Brain pericyte (primary cell): Measurements from ENCODE around the gene ERI3.

Experiments used
- DNase-seq: peaks from one replicate; pipeline ENCODE4 v3.0.0-alpha.2; 2012; ENCODE audit warnings: low read depth, low spot score

Gene ERI3, protein sequence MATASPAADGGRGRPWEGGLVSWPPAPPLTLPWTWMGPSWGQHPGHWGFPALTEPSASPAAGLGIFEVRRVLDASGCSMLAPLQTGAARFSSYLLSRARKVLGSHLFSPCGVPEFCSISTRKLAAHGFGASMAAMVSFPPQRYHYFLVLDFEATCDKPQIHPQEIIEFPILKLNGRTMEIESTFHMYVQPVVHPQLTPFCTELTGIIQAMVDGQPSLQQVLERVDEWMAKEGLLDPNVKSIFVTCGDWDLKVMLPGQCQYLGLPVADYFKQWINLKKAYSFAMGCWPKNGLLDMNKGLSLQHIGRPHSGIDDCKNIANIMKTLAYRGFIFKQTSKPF

DNA sequence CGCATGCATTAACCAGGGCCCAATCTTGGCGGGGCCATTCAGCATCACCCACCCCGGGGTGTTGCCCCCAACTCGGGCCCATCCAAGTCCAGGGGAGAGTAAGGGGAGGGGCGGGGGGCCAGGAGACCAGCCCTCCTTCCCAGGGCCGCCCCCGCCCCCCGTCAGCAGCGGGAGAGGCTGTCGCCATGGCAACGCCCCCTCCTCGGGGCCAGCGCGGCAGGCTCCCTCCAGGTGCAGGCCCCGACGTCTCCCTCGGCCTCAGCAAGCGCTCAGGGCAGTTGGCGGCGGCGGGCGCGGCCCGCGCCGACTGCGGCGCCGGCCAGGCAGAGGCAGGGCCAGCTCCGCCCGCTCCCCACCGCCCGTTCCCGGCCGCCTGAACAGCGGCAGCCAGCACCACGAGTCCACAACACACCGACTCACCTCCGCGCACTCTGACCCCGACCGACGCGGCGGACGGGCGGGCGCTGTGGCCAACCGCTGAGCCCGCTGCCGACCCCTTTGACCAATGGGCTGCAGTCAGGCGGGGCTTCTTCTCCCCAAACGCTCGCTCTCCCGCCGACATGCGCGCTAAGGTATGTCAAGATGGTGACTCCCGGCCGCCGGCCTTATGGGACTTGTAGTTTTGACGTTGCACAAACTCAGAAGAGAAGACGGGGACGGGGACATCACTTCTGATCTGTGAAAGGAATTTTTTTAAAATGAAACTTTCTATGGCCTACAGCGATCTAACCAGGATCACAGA, at the start of gene ERI3:
Gene ERI3 (minus strand): TSS at position 418 of the 742 bp plus-strand sequence. CDS start 231 bp downstream, at position 187.
- DNase-seq: peak; percentile 92

DNA sequence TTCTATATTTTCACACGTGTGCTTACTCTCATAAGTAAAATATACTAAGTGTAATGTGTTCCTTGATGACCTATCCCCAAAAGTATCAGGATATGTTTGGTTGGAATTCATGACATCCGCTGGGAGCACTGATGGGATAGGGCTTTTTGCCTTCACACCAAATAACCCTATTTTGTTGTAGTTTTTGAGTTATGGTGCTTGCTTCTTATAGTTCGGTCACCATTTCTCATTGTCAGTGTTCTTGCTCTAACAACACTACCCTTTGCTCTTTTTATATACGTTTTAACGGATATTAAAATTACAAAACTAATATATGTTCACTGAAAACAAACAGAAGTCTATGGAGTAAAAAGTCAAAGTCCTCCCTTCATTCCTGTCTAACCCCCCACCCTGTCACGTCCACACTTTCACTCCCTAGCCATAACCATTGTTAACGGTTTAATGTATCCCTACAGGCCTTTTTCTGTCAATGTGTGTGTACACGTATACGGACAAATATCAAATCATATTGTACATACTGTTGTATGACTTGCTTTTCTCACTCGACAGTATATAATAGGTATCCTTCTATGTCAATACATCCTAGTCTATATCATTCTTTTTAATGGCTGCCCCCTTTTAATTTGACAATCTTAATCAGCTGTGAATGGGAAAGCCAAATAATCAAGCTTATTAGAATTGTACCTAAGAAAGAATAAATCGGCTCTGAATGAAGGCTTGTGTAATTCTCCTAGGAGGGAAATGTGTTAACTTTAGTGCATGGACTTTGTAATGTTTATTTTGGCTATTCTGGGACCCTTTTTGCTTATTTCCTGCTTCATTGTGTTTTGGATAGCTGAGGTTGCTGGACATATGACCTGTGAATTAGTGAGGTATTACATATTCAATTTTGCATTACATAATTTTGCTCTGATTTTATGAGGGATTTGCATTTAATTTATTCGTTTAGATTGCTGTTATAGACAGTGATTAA, 46.5 kb upstream of the ERI3 start:
- no peak for DNase-seq

DNA sequence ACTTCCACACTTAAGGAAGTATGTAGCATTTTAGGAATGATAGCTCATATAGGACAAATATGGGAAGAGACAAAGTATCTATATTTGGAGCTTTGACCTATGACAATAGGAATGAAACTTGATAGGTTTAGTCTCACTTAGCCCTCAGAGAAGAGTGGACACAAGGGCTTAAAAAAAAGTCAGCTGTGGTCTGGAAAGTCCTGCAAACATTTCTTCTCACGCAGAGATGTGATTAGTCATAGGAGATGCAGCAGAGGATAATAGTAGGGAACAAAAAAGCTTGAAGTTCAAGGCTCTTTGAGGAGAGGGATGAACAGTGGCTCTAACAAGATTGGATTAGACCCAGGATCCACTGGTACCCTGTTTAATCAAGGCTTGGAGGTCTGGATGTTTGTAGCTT, 35.2 kb upstream of the ERI3 start:
- DNase-seq: peak; percentile 44

DNA sequence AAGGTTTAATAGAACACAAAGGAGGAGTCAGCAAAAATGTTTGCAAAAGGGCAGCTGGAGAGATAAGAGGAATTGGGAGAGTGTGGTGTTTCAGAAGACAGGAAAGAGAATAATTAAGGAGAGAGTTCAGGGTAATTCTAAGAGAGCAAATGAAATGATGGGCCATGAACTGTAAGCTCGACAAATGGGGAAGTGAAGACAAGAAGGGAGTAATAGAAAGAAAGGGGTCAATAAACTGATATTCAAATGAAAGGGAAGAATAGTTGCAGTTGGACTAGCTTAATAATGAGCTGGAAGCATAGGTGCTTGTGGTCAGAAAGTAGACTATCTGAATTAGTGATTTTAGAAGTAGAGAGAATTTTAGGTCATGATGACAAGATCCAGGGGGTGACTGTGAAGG, 34.4 kb upstream of the ERI3 start:
- no peak for DNase-seq

DNA sequence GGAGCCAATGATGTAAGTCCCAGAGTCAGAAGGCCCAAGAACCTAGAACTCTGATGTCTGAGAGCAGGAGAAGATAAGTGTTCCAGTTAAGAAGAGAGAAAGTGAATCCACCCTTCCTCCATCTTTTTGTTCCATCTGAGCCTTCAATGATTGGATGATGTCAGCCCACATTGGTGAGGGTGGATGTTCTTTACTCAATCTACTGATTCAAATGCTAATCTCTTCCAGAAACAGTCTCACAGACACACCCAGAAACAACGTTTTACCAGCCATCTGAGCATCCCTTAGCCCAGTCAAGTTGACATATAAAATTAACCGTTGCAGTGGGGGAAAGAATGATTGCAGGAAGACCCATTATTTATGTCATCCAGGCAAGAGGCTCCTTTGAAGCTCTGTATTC, 33.5 kb upstream of the ERI3 start:
- DNase-seq: no peak

DNA sequence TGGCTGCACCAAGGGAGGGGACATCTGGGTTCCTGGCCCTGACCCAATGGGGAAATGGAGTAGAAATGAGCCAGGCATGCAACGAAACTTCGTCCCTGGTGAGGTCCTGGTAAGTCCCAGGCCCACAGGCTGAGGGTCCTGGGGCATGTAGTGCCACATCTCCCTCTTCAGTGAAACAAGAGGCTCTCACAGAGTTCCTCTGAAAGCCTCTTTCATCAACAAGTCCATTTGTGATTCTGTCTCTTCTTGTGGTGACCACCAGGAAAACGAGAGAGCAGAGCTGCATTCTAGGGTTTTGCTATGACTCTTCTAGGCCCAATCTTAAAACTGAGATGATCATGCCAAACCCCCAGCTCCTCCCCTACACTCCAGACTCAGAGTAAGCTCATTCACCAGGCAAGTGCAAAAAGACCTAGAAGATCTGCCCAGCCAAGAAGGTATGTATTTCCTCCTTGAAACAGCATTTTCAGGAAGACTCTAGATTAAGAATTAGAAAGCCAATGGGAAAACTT, 25.7 kb upstream of the ERI3 start:
- DNase-seq: no peak

DNA sequence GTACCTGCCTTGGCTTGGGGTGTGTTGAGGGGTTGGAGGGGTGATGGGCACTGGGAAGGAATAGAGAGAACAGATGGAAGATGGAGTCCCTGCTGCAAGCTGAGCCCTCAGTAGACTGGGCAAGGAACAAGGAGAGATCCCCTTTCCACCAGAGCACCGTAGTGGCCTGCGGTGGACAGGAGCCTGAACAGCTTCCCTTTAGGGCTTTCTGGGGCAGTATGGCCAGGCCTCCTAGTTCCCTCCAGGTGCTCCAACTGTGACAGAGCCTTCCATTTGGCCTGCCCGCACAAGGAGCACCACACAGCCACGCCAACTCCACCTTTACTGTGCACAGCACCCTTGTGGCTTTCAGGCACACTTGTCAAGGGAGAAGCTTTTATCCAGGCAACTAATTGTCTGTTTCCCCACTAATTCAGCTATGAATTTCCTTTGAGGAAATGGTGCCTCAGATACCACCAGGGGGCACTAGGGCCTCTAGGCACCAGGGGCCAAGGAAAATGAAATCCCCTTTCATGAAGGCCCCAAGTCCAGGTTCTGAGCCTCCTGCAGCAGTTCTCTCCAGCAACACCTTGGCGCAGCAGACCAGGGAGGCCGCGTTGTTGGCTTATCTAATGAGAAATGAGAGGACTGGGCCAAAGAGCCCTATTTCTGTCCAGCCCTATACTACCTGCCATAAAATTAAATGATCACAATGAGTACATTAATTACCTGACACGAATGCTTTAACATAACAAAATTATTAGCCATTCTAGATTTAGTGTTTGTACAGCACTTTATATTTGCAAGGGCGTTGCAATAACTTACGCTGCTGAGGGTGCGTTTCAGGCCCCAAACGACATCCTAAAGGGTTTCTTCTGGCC, 23.1 kb upstream of the ERI3 start:
- no peak for DNase-seq

DNA sequence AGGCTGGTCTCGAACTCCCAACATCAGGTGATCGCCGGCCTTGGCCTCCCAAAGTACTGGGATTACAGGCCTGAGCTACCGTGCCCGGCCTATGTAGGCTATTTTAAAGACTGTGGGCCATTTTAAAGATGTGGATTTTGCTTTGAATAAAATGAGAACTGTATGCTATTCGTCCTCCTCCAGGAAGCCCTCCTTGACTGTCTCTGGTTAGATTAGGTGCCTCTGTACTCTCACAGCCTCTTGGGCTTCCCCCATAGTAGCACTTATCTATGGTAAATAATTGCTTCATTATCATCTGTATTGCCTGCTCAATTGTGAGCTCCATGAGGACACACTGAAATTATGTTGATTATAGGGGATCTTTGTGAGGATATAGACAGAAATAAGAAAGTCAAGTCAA, 20.5 kb upstream of the ERI3 start:
- DNase-seq: no peak

DNA sequence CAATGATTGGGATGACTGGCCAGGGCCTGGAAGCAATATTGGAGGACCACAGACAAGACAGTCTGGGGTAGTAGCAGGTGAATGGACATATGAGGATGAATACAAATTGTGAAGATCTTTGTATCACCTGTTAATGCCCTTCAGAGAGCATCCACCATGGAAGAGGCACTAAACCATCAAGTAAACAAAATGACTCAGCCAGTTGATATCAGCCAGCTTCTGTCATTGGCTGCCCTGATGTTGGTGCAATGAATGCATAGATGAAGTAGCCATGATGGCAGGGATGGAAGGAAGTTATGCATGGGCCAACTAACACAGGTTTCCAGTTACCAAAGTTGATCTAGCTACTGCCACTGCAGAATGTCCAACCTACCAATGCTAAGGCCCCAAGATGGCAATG, 16.1 kb upstream of the ERI3 start:
- DNase-seq: no peak

DNA sequence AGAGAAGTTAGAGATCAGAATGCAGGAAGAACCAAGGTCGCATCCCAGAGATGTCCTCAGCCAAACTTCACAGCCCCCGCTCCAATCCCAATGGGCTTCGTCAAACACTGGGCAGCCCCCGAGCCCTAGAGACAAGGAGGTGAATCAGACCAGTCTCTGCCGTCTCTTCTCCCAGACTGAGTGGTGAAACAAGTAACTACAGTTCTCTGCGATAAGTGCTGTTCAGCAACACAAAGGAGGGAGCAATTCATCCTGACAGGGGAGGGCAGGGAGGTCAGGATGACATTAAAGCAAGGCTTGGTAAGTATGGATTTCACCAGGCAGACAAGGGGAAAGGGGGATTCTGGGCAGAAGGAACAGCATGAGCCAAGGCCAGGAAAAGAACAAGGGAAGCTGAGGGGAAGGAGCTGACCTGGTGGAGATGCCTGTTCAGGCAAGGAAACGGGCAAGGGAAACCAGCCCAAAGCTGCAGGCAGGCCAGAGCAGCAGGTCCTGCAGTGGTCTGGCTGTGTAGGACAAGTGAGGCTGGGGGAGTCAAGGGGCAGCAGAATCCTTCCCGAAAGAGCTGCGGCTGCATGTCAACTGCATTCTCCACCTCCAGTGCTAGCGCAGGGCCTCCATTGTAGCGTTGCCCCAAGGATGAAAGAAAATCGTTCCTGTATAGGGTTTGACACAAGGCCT, 13.6 kb upstream of the ERI3 start:
- DNase-seq: no peak

DNA sequence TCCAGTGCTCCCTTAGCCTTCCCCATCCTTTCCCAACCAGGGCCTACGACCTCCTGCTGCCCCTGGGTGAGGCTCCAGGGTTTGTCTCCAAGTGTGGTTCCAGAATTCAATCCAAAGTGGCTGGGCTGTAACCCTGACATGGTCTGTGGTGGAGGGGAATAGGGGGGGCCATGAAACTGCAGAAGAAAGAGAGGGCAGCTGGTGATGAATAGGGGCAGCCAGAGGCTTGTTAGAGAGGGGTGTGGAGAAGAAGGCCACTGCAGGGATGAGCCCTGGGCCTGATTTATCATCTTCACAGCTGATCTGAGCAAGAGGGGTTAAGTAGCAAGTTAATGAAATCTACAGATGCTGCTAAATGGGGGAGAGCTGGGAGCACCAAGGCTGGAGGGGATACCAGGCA, 12.9 kb upstream of the ERI3 start:
- DNase-seq: no peak

DNA sequence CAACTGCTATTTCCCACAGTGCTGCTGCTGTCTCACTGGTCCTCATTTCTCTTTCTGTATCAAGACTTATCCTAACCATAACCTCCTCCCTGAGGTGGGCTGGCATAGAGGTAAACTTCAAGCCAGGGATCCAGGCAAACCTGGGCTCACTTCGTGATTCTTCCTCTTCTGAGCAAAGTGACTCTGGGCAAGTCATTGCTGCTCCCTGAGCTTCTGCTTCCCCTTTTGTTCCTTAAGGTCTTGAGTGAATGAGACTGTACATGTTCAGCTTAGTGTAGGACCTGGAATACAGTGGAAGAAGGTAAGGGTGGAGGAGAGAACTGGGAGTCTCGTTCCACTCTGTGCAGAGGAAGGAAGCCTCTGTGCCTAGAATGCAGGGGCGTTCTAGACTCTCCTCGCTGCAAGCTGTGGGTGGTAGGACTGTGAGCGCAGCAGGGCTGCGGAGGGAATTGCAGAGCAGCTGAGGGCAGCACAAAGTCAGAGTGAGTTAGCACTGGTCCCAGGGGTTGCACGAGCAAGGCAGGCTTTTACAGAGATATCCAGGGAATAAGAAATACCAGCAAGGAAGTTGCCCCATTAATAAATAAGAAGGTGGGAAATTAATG, 11.4 kb upstream of the ERI3 start:
- no peak for DNase-seq

DNA sequence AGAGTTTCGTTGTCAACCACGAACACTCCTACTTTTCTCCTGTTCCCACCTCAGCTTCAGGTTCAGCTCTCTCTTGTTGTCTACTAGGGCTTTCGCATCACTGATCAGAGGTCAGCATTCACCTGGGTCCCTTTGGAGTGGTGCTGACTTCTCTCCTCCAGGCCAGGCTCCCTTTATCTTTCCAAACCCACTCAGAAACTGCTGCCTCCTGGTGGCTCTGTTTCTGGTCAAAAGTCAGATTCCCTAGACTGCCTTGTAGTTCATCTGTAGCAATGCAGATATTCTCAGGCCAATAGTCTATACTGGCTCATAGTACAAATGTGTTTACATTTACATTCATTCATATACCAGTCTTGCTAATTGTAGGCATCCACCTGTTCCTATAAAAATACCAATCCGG, 6.4 kb upstream of the ERI3 start:
- DNase-seq: no peak

DNA sequence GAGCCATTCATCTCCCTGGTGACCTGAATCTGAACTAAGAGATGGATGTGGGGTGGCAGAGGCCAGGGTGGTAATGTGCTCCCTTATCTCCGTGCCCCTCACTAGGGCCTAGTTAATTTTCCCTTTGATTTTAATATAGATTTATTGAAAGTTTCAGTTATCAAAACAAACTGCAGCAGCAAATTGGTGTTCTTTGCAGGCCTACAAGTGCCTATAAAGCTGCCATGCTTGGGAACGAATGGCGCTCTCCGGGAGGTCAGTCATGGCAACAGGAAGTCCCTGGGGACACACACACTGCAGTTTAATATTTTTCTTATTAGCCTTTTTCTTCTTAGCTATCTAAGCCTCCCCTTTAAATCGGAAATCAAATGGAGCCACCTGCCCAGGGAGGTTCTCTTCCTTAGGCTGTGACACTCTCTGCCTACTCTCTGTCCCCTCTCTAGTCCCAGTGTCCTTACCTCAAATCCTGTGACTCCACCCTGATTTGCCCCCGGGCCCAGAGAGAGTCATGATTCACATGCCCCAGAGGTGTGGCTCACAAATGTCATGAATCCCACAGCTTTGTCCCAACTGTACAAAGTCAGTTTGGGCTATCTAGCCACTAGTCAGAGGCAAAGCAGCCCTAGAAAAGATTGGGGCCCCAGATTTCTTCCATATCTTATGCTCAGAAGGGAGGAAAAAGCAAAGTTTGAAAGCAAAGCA, 4.3 kb upstream of the ERI3 start:
- no peak for DNase-seq

DNA sequence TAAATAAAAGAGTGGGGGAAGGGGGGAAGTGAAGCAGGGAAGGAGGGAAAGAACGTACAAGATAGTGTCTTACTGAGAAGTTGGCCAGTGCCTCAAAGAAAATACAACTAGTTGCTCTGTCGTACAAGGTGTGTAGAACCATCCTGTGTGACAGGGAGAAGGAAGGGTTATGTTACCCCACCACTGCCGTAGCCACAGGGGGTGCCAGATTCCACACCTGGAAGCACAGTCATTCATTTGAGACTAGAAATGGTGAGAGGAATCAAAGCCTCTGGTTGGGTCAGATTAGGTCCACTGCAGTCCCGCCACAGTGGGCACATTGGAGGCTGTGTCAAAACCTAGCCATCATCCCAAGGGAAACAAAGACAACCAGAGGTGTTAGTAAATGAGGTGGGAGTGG, 2.7 kb upstream of the ERI3 start:
- DNase-seq: no peak

DNA sequence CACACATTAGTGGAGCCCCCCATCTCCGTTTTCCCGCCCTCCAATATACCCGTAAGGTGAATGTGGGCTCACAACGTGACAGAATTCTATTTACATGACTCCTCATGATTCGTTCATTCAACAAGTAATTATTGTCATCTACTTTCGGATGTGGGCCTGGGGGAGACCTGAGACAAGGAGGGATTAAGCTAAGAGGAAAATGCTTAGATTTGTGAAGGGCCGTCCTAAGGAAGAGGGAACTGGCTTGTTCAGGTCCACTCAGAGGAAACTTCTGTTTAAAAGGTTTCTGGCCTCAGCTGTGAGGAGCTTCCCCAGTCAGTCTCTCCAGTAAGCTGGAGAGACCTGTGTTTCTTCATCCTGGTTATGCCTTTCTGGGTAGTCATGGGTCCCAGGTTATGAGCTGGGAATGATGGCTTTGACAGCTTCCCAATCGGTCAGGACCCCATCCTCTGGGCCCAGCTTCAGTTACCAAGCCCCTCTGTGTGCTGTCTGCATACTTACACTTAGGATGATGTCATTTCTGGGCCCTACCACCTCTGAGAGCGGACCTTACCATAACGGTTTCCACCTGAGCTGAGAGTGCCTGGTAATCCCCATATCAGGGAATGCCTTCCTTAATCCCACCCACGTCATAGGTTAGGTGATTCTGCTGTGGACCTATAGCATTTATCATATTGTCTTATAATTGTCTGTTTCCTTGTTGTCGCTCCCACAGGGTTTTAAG, 687 bp upstream of the ERI3 start:
- no peak for DNase-seq

DNA sequence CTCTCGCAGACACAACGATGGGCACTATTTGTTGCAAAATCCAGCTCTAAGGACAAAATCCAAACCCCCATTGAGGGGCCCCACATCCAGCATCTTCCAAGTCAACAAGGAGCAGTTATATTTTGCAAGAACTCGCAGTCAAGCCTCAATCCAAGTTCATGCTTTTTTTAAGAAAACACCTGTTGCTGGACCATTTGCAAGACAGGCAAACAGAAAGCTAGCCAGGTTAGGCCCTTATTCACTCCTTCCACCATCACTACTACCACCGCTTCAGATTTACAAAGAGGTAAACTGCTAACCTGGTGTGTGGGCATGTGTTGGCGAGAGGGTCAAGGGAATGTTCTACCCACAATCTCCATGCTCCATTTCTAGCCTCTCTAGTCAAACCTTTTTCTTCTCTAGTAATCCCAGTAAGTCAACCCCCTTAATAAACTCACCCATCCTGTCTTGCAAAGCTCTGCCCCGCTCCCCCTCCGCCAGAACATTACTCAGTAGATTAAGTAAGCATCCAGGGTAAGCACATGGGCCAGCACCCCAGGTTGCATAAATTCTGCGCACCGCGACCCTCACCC, 703 bp downstream of the ERI3 start:
- no peak for DNase-seq

DNA sequence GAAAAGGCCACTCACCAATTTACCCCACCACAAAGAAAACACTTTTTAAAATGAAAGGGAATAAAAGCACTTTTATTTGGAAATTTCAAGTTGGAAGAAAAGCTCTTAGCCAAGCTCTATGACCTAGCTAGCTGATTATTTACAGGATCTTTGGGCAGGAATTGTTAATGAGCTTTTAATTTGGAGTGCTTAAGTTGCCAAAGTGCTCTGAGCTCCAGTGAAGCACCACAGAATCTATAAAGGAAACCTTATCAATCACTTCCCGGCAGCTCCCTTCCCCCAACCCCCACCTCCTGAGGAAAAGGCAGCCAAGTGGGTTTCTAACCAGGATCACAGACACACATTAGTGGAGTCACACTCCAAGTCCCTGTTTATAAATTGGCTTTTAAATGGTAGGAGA, 1.5 kb downstream of the ERI3 start:
- DNase-seq: no peak
